Sigmoid colon (tissue), 7 donors: ENCODE results near the gene OR6B1. TPM values are rescaled to one million over a fixed set of nuclear protein-coding genes. Genes with fewer than 3 reads are reported as not detected.

Experiments used
- DNase-seq: peaks from one replicate; pipeline ENCODE4 v3.0.0-alpha.2; 2019
- H3K27ac ChIP-seq, 4 donors: fragments of 200-600 bp; sonication (generic); one replicate each; pipeline ENCODE4 v1.5.1; 2016 to 2019; ENCODE audit warnings: mild to moderate bottlenecking in 1 of 4
- H3K27me3 ChIP-seq, 3 donors: fragments of 200-600 bp; sonication (generic); one replicate each; pipeline ENCODE4 v1.5.1; 2019; ENCODE audit warnings: mild to moderate bottlenecking in 1 of 3
- H3K36me3 ChIP-seq, 4 donors: fragments of 200-600 bp; sonication (generic); one replicate each; pipeline ENCODE4 v1.5.1; 2016 to 2019
- H3K4me1 ChIP-seq, 4 donors: fragments of 200-600 bp; sonication (generic); one replicate each; pipeline ENCODE4 v1.5.1; 2017 to 2019
- H3K4me3 ChIP-seq, 4 donors: fragments of 200-600 bp; sonication (generic); one replicate each; pipeline ENCODE4 v1.5.1; 2017 to 2019; ENCODE audit warnings: mild to moderate bottlenecking in 2 of 4, moderate library complexity in 1 of 4
- H3K9me3 ChIP-seq, 4 donors: fragments of 200-600 bp in 3 of 4; sonication (generic) in 3 of 4; one replicate each; pipeline versions ENCODE4 v1.5.1 to v1.6.1; 2013 to 2019
- CTCF ChIP-seq, 4 experiments: fragments of 450-650 bp in 3 of 4; fragments of 200-600 bp in 1 of 4; IDR thresholded peaks; one replicate each; pipeline ENCODE4 v1.5.1; 2016 to 2019; ENCODE audit warnings: antibody characterized with exemption in 4 of 4, mild to moderate bottlenecking in 3 of 4, moderate library complexity in 2 of 4
- EP300 ChIP-seq, 4 donors: sonication (generic); formaldehyde crosslinking; IDR thresholded peaks; one replicate each; pipeline ENCODE4 v1.6.1; 2017; ENCODE audit warnings: antibody characterized with exemption in 4 of 4
- POLR2A ChIP-seq, 2 donors: fragments of 450-650 bp; IDR thresholded peaks; one replicate each; pipeline ENCODE4 v1.6.1; 2016; ENCODE audit warnings: antibody characterized with exemption in 2 of 2, mild to moderate bottlenecking in 2 of 2, moderate library complexity in 2 of 2
- POLR2AphosphoS5 ChIP-seq, 4 donors: sonication (generic); formaldehyde crosslinking; IDR thresholded peaks; one replicate each; pipeline ENCODE4 v1.6.1; 2017; ENCODE audit warnings: antibody characterized with exemption in 4 of 4
- WGBS, 2 donors: extraction: QIAGEN DNeasy Blood & Tissue Kit; methylation state at CpG; one replicate each; pipeline ENCODE4 v1.1.7; 2013; 5-methylcytosine and 5-hydroxymethylcytosine counted together
- intact Hi-C: fragments of 100-400 bp; cut with DNase I; formaldehyde crosslinking; loops from one replicate; pipeline ENCODE4 v1.15.1; 2023
- polyA plus RNA-seq, 3 donors: library from polyadenylated mRNA; stranded (reverse); fragments of 200-250 nt; gene quantifications; one replicate each; pipeline ENCODE4 v1.2.3, GENCODE V29; 2013
- total RNA-seq, 4 donors: library from RNA; depleted of rRNA; stranded (reverse); fragments of >200 nt; gene quantifications; one replicate each; pipeline ENCODE4 v1.1.0, GENCODE V29; 2016
- donor health status: healthy with polysubstance abuse.
- donor health status: Bipolar disorder and iron deficiency.
- donor health status: healthy.

The OR6B1 gene
- total and polyA plus RNA-seq, 7 donors, result not detected

- no peaks in the 10 kb centered on the region for H3K4me1 ChIP-seq
- no peak overlapping the region for H3K27ac ChIP-seq
- no peaks in the 10 kb centered on the region for H3K27me3 ChIP-seq
- no peaks in the 10 kb centered on the region for H3K9me3 ChIP-seq
- no peaks in the 10 kb centered on the region for H3K36me3 ChIP-seq
- intact Hi-C loops, result no loop called here
- TF ChIP-seq POLR2AphosphoS5 (IDR thresholded peaks at IDR 0.05) (no peak), EP300 (IDR thresholded peaks at IDR 0.05) (no peak), CTCF (IDR thresholded peaks at IDR 0.05) (no peak), POLR2A (IDR thresholded peaks at IDR 0.05) (no peak)
- WGBS, 2 donors, result 15 to 55% methylated on average over 4 of the region's 4 CpGs
- DNase-seq, result no peak
- no peak overlapping the region for H3K4me3 ChIP-seq
Measured at GRCh38 chr7:143974459-143974858, 25.7 kb upstream of the OR6B1 start.

GRCh38 chr7:143975617-143976016, 24.5 kb upstream of the OR6B1 start:
- no peaks in the 10 kb centered on the region for H3K27me3 ChIP-seq
- H3K4me3 ChIP-seq, result no peak overlapping the region
- no peak for DNase-seq
- intact Hi-C loops, result no loop called here
- H3K4me1 ChIP-seq, result no peaks in the 10 kb centered on the region
- H3K27ac ChIP-seq, result no peak overlapping the region
- no peaks in the 10 kb centered on the region for H3K9me3 ChIP-seq
- WGBS, 2 donors, result 75 to 89% methylated on average over 1 of the region's 1 CpG
- no peak for TF ChIP-seq POLR2A (IDR thresholded peaks at IDR 0.05)
- no peak for TF ChIP-seq EP300 (IDR thresholded peaks at IDR 0.05)
- TF ChIP-seq POLR2AphosphoS5 (IDR thresholded peaks at IDR 0.05), result no peak
- no peak for TF ChIP-seq CTCF (IDR thresholded peaks at IDR 0.05)
- no peaks in the 10 kb centered on the region for H3K36me3 ChIP-seq

GRCh38 chr7:143978585-143978984, 21.5 kb upstream of the OR6B1 start:
- WGBS, 2 donors, result 83 to 84% methylated on average over 2 of the region's 2 CpGs
- H3K36me3 ChIP-seq, result no peaks in the 10 kb centered on the region
- H3K9me3 ChIP-seq, result no peaks in the 10 kb centered on the region
- no peaks in the 10 kb centered on the region for H3K4me1 ChIP-seq
- H3K27ac ChIP-seq, result no peak overlapping the region
- no peak for TF ChIP-seq POLR2AphosphoS5 (IDR thresholded peaks at IDR 0.05)
- TF ChIP-seq EP300 (IDR thresholded peaks at IDR 0.05), result no peak
- no peak for TF ChIP-seq CTCF (IDR thresholded peaks at IDR 0.05)
- H3K4me3 ChIP-seq, result no peak overlapping the region
- no peaks in the 10 kb centered on the region for H3K27me3 ChIP-seq
- no peak for DNase-seq
- intact Hi-C loops, result no loop called here

- H3K27me3 ChIP-seq, result no peaks in the 10 kb centered on the region
- H3K9me3 ChIP-seq, result no peaks in the 10 kb centered on the region
- WGBS, 2 donors, result 80 to 82% methylated on average over 1 of the region's 1 CpG
- DNase-seq, result no peak
- H3K36me3 ChIP-seq, result no peaks in the 10 kb centered on the region
- intact Hi-C loops, result no loop called here
- H3K4me1 ChIP-seq, result no peaks in the 10 kb centered on the region
- H3K27ac ChIP-seq, result no peak overlapping the region
- H3K4me3 ChIP-seq, result no peak overlapping the region
- TF ChIP-seq CTCF (IDR thresholded peaks at IDR 0.05) (no peak), POLR2AphosphoS5 (IDR thresholded peaks at IDR 0.05) (no peak), EP300 (IDR thresholded peaks at IDR 0.05) (no peak), POLR2A (IDR thresholded peaks at IDR 0.05) (no peak)
Measured at GRCh38 chr7:143979359-143979758, 20.8 kb upstream of the OR6B1 start.

GRCh38 chr7:143979998-143980397, 20.1 kb upstream of the OR6B1 start:
- Histone ChIP-seq H3K9me3 (no peaks in the 10 kb centered on the region), H3K27ac (no peak overlapping the region), H3K27me3 (no peaks in the 10 kb centered on the region), H3K4me3 (no peak overlapping the region), H3K4me1 (no peaks in the 10 kb centered on the region), H3K36me3 (no peaks in the 10 kb centered on the region)
- TF ChIP-seq EP300 (IDR thresholded peaks at IDR 0.05), result no peak
- TF ChIP-seq CTCF (IDR thresholded peaks at IDR 0.05), result no peak
- TF ChIP-seq POLR2A (IDR thresholded peaks at IDR 0.05), result no peak
- no peak for TF ChIP-seq POLR2AphosphoS5 (IDR thresholded peaks at IDR 0.05)
- 75 to 80% methylated on average over 2 of the region's 2 CpGs for WGBS, 2 donors
- intact Hi-C loops, result no loop called here
- no peak for DNase-seq
